HG02870 (cell line): Measurements from ENCODE around the gene ABR.
"Not testable (repeated sequence)": the region's sequence is repeated elsewhere in the genome, so short reads cannot be mapped to it uniquely, and the experiment has no call there.

ENCODE experiments used
- ATAC-seq: cut with Tn5 transposase; IDR thresholded peaks from one replicate; pipeline ENCODE4 v1.9.1; 2021; ENCODE audit warnings: mild to moderate bottlenecking, moderate library complexity; ENCODE audit not compliant: unreplicated experiment

The ABR gene

GRCh38 chr17:1150863-1151600 is 28.7 kb downstream of the ABR start:
- no peak for ATAC-seq

- ATAC-seq = no peak
Measured at GRCh38 chr17:1149869-1150268, 29.9 kb downstream of the ABR start.

GRCh38 chr17:1147664-1148063 is 32.1 kb downstream of the ABR start:
- no peak for ATAC-seq

GRCh38 chr17:1146561-1147265 is 33.1 kb downstream of the ABR start:
- ATAC-seq = no peak

DNA sequence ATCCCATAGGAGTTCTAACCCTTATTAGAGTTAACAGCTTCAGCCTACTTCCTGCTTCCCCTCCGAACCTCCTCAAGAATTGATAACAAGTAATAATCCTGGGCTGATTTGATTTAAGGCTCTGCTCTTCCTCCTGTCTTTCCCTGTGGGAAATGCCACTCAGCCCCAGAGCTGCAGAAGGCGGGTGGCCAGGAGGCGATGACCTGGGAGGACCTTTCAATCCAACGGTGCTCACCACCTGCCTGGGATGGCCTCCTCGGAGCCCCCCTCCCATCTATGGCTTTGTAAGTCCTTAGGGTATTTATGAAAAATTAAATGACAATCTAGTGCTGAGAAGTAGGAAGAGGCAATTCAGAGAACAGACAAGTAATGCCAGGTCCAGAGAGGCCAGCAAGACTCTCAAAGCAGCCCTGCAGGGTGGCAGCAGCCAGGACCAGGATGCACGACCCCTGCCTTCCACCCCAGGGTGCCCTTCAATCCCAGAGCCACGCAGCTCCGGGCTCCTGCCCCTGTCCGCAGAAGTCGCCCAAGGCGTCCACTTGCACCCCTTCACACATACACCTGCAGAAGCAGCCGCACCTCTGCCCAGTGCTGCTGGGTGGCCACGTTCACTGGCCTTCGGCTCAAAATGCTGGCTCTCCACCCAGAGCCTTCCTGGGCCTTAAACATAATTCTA is 34.3 kb downstream of the ABR start:
- ATAC-seq = no peak

DNA sequence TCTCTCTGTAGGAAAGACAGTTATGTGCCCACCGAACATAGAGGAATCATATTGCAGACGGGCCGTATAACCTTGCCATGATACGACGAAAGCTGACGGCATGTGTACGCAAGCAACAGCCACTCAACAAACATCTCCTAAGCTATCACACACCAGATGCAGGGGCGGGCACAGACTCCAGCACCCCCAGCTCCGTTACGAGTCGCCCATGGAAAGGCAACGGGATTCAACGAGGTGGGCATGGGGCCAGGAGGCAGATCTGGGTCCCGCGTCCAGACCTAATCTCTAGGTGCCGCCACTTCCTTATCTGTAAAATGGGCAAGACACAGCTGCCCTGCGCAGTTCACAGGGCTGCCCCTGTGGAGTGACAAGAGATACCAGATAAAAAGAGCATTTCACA is 35.6 kb downstream of the ABR start:
- ATAC-seq = no peak

DNA sequence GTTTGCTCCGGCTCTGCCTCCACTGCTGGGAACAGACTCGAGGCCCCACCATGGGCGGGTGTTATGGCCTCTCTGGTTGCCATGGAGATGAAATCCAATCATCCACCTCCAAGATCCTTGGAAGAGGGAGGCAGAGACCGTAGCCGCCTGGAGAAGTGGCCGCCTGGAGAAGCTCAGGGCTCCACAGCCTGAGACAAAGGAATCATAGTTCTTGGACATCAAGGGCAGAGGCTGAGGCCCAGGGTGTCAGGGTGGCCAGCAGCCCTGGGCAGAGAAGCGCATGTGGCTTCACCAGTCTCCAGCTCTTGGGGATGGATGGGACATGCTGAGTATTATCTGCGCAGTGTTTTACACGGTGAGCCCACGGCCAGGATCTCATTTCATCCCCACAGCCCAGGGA is 36.2 kb downstream of the ABR start:
- no peak for ATAC-seq

GRCh38 chr17:1142561-1142971 is 37.2 kb downstream of the ABR start:
- no peak for ATAC-seq

DNA sequence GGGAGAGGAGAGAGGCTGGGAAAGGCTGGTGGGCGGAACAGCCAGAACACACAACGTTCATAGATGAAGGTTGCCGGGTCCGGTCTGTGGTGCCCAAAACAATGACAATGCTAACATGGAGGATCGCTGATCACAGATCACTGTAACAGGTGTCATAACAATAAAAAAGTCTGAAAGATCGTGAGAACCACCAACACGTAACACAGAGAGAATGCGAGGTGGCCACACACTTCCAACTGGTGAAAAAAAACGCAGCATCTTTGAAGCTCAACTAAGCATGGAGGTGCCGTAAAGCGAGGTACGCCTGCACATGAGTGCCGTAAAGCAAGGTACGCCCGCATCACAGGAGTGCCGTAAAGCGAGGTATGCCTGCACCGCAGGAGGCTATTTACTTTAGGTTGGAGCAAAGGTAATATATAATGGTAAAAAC is 42.3 kb downstream of the ABR start:
- no peak for ATAC-seq

- no peak for ATAC-seq
Measured at GRCh38 chr17:1136748-1137147, 43.0 kb downstream of the ABR start.

- no peak for ATAC-seq
Measured at GRCh38 chr17:1134634-1135324, 45.0 kb downstream of the ABR start.

- no peak for ATAC-seq
Measured at GRCh38 chr17:1130191-1130590, 49.6 kb downstream of the ABR start.

DNA sequence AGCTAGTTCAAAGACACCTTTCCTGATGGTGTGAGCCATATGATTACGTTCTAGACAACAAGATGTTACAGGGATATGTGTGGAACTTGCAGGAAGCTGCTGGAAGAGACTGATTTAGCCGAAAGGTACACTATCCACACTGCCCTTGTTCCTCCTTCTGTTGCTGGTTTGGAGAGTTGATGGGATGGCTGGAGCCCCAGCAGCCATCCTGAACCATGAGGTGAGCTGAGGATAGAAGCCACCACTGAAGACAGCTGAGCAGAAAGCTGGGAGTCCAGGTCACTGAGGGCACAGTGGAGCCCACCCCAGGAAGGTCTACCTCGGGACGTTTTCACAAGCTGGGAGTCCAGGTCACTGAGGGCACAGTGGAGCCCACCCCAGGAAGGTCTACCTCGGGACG is 51.3 kb downstream of the ABR start:
- ATAC-seq = not testable (repeated sequence)

GRCh38 chr17:1126801-1127550 is 52.8 kb downstream of the ABR start:
- no peak for ATAC-seq

GRCh38 chr17:1126250-1126797 is 53.5 kb downstream of the ABR start:
- no peak for ATAC-seq

DNA sequence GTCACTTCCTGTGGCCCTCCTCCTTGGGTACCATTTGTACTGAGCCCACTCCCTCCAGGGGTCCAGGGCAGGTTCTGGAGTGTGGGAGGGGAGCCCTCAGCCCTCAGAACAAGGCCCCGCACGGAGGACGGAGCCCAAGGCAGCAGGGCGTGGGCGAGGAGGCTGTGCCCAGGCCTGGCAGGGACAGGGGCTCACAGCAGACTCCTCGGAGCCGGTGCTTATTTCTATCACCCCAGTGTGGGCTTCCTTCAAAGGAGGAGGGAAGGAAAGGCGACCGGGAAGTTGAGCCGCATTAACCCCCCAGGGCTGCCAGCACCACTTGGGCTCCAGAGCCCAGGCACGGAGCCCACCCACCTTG is 54.0 kb downstream of the ABR start:
- ATAC-seq = no peak

DNA sequence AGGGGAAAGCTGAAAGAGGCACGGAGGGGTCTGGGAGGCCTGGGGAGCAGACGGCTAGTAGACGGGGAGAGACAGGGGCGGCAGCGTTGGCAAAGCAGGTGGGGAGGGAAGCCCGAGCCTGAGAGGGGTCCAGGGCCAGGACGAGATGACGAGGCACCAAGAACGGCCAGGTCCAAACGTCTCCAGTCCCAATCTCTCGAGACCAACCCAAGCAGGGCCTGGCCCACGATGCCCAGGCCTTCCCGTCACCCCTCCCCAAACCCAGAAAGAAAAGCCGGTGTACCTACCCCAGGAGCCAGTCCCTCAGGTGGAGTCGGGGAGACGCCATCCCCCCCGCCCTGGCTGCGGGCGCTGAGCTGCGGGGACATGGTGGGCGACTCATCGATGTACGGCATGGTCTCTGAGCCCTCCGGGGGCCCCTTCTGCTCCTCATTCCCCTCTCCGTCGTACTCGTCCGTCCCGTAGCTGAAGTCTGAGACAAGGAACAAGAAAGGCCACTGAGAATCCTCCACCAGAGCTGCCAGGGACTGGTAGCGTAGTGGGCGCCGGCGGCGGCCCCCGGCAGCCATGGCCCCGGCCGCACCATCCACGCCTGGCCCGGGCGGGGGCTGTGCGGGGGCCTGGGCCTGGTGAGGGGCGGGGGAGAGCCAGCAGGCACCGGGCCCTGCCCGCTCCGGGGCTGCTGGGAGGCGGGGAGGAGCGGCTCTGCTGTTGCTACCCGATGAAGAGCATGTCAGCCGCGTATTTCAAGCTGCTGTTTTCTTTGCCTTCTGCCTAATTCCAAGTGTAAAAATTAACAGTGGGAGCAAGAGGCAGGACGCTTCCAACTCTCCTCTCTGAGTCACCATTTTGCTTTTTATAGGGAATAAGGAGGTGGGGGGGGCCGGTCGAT is 54.6 kb downstream of the ABR start:
- no peak for ATAC-seq

- no peak for ATAC-seq
Measured at GRCh38 chr17:1123921-1124715, 55.7 kb downstream of the ABR start.

DNA sequence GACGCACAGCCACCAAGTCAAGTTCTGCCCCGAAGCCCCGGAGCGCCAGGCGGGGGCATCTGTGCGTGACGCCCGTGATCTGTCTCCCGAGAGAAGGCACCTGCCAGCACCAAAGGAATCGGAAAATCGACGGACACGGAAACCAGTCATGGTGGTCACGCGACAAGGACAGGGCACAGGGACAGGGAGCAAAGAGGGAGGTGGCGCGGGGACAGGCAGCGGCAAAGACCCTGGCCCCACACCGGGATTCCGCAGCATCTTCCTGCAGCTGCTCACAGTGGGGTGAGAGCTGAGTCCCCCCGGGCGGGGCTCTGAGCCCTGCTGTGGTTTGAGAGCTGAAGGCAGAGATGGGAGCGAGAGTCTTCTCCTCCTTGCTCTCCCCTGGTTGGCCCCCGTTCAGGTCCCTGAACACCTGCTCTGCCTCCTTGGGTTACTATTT is 56.4 kb downstream of the ABR start:
- ATAC-seq = no peak
